ENCODE results near the gene PVALB.
A peak's percentile ranks its signal among the peaks of the same experiment; 100 is the strongest.

The PVALB gene

GRCh38 chr22:36809351-36809750 lies 7.5 kb downstream of the PVALB start:
- no peak for DNase-seq

DNA sequence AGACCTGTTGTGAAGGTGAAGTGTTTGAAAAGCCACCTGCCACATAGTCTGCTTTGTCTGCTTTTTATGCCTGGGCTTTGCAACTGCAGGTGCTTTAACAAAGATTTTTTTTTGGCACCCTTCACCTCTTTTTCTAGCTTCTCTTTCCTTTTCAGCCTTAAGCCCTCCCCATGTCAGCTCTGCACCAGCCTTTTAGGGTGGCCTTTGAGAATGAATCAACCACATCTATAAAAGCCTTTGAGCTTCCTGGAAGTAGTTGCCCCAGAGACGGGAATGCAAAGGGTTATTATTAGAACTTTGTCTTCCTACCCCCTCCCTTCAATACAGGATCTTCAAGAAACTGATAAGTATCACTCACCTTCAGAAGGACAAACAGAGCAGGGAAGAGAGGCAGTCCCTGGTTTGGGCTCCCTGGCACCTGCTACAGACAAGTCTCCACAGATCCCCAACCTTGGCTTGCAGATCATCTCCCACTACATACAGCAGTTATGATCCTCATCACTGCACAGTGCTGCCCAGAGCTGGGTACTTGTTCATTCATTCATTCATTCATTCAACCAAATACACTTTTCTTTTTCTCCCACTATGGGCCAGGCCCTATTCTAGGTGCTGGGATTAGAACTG lies 8.0 kb downstream of the PVALB start:
- peak; percentile 96 for DNase-seq

GRCh38 chr22:36807627-36808026 lies 9.2 kb downstream of the PVALB start:
- DNase-seq = peak; percentile 32

- DNase-seq = peak; percentile 75
Measured at GRCh38 chr22:36806835-36807234, 10.0 kb downstream of the PVALB start.

GRCh38 chr22:36803358-36803757 lies 13.5 kb downstream of the PVALB start:
- no peak for DNase-seq

DNA sequence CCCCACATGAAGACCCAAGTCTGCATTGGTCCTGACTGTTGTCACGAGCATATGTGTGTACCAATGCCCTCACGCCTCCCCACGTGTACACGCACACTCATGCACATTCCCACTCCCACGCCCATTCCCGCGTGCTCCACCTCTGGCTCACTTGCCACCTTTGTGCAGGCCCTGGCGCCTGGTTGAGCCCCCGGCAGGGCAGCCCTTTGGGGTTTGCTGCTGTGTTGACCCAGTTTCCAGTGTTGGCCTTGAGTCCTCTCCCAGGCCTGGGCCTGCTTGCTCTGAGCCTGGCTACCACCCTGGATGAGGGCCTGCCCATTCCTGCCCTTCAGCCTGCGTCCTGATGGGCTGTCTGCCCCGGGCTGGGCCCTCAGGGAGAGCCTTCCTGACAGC lies 18.2 kb downstream of the PVALB start:
- DNase-seq = no peak

DNA sequence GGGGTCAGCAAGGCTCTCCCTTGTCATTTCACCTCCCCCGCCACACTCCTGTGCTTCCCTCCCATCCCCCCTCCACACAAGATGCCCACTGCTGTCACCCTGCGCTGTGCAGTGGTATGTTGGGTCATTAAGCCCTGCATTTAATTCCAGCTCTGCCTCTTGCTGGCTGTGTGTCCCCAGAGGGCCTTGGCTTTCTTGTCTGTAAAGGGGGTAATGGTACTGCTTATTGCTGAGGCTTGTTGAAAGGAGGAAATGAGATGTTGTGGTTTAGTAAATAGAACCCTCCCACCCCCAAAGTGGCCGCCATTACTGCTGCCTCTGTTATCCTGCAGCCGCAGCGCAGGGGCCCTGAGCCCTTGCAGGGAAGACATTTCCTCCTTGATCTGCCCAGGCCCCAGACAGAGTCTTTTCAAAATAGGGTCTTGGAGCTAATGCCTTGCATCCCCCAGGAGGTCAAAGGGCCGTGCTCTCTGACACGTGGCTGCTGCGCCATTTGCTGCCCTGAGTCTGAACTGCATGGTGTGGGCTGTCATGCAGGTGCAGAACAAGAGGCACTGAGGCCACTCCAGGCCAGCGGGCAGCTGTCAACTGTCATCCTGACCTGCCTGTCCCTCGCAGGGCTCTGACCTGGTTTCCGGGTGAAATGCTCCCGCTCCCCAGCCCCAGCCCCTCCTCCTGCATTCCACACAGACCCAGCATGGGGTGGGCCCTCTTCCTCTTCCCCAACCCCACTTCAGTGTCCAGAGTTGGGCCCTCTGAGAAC lies 18.7 kb downstream of the PVALB start:
- no peak for DNase-seq

- no peak for DNase-seq
Measured at GRCh38 chr22:36797374-36797773, 19.5 kb downstream of the PVALB start.

DNA sequence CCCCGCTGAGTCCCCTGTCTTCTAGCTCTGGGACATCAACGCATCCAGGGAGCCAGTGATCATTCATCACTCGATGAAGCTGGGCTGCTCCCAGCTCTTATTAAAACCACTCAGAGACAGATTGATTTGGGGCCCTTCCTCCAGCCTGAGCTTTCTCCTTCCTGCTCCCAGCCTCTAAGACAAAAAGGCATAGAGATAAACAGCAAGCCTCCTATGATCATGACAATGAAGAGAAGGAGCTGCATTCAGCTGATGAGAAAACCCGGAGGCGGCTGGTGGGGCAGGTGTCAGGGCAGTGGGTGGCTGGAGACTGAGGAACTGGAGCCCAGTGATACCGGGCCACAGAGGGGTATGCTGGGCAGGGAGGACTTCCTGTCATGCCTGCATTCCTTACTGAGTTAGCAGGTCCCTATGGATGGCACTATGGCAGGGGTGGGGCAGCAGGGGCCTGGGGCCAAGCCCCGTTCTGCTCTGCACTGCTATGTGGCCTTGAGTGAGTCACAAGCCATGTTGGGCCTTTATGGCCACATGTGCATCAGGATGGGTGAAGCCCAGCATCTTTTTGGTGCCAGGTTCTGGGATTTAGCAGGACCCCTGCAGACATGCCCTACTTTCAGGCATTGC lies 20.2 kb downstream of the PVALB start:
- no peak for DNase-seq

DNA sequence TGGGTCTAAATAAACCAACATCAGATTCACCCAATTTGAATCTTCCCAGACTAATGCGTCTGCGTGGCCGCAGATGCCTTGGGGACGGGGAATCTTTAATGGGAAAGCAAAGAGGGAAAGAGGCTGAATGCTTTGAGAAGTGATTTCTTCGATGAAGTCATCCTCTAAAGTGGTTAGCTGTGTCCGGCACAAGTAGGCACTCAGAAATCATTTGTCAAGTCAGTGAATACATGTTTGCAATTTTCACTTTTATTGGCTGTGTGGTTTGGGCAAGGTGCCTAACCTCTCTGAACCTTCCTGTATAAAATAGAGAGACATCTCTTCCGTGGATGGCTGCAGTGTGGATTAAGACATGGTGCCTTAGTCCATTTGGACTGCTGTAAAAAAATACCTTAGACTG lies 21.2 kb downstream of the PVALB start:
- no peak for DNase-seq

DNA sequence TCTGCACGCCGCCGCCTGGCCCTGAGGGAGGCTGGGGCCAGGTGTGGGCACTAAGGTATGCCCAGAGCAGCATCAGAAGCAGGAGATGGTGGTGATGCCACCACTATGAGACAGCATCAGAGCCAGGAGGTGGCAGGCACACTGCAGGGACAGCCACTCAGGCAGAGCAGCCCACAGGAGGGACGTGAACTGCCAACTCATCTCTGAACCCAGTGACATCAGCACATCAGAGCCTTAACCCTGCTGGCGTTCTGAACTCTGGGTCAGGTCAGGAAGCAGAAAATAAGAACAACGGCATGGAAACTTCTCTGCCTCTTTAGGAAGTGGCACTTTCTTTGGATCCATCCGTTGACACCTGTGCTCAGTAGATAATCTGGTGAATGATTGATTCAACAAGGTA lies 26.2 kb downstream of the PVALB start:
- DNase-seq = no peak

DNA sequence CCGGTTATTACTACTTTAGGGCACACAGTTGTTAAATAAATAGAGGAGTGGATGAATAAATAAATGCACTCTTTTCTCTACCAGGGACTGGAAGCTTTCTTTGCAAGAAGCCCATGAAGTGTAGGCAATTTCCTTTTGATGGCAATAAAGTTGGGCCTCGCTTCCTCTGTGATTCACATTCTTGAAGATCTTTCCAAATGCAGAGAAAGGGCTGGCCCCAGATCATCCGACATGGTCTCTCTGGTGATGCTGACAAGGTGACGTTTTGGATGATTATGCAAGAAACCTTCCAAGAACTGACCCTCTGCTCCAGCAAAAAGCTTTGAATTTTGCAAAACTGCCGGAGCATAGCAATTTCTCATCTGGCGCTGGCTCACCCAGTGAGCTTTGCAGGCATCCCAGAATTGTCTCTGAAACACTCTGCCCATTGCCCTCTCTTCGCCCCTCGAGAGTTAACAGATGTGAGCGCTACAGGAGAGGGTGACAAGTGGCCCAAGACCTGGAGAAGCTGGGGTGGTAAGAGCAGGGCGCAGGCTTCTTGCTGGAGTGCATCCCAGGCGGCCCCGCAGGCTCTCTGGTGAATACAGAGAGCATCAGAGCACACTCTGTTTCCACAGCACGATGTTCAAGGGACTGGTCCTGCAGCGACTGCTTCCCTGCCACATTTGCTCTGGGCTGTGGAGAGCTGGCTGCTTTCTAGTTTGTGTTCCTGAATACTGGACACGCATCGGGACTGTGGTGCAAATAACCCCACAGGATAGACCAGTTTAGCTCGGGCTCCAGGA lies 29.4 kb downstream of the PVALB start:
- no peak for DNase-seq

GRCh38 chr22:36783743-36784142 lies 33.1 kb downstream of the PVALB start:
- no peak for DNase-seq

DNA sequence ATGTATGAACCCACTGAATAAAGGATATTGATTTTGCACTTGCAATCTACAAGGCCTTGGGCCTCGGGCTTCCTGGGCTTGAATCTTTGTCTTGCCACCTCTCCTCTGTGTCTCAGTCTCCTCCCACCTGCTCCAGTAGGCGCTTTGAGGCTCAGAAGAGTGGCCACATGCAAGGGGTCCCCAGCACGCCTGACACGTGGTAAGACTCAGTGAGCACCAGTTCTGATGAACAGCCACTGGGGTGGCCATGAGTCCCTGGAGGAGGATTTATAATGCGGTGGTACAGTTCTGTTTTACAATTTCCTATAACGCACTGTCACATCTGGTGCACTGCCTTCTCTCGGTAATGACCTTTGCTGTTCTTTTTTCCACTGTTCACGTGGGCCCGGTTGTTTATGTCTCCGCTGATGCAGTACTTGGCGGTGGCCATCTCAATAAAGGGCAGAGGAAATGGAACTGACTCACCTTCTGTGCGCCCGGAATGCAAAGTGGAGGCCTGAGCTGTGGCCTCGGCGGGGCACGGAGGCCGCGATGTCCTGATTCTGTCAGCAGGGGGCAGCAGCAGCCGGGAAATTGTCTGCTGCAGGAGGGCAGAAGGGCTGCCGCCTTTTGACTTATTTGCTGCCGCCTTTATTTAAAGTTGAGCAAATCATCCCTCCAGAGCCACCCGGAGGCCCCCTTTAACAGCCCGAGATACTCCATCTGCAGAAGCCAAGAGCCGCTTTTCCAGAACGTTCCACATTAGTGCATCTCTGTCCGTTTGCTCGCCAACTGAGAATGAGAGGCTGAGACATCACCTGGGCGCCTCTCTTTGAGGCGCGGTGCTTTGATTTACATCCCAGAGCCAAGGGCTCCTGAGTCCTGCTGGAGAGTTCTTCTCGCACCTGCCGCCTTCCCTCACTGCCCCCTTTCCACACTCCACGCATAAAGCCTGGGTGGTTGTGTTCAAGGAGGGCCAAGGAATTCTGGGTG lies 34.9 kb downstream of the PVALB start:
- peak; percentile 69 for DNase-seq

GRCh38 chr22:36778020-36778419 lies 38.8 kb downstream of the PVALB start:
- DNase-seq = no peak

DNA sequence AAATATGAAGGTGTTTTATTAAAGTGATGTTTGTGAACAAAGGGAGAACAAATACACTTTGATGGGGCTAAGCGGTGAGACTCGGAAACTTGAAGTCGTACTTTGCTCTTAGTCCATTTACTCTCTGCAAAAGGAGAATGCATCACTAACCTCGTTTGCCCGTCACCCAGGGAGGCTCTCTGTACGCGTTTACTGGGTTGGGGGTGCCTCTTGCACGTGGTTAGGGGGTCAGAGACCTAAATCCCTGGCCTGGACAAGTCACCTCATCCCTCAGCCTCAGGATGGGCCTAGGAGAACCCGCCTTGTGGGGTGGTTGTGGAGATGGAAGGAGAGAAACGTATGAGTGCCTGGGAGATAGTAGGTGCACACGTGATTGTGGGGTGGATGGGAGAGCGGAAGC lies 40.1 kb downstream of the PVALB start:
- no peak for DNase-seq

- peak; percentile 100 for DNase-seq
Measured at GRCh38 chr22:36775964-36776669, 40.7 kb downstream of the PVALB start, which contains the start of gene IFT27. IFT27 (minus strand) TSS chr22:36776119; CDS start chr22:36775707, 412 bp downstream.

- DNase-seq = peak; percentile 12
Measured at GRCh38 chr22:36775586-36775963, 41.3 kb downstream of the PVALB start.

DNA sequence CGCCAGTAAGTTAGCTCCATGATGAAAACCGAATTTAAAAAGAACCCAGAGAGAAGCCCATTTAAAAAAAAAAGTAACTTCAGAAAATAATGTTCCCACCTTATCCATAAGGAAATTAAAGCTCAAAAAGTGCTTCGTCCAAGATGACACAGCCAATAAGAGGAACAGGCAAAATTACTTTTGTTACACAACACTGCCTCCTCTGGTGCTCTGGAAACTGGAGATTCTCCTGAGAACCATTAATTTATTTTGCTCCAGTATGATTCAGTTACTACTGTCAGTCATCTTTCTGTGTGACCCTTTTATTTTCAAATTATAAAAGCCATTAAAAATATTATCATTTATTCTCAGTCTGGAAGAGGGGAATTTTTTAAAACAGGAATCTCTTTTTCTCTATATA lies 42.9 kb downstream of the PVALB start:
- peak; percentile 31 for DNase-seq

DNA sequence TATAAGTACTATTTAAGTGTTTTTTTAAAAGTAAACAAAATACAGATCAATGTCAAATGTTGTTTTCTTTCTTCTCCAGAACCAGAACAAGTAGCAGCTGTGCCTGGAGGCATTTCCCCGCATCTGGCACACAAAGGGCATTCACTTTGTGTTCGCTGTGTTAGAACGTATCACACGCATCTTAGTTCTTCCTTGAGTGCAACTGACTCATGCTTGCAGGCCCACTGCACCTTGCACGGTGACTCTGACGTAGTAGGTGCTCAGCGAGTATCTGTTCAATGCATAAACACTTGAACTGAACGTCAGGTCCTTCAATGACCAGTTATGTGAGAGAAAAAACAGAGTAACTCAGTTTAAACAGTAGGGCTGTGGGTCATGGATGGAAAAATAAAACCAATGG lies 44.4 kb downstream of the PVALB start:
- no peak for DNase-seq

- DNase-seq = no peak
Measured at GRCh38 chr22:36771356-36772063, 45.3 kb downstream of the PVALB start.
